Trophoblast cell (in vitro differentiated cells and primary cell): ENCODE data around the gene RBM38.

Source experiments
- DNase-seq, 2 donors: peaks; one replicate each; pipeline ENCODE4 v3.0.0-alpha.2; 2016
- H2AFZ ChIP-seq: 2 replicates; pipeline ENCODE4 v1.6.1; 2013; ENCODE audit warnings: low read length, moderate library complexity, mild to moderate bottlenecking; ENCODE audit not compliant: insufficient read depth, poor library complexity
- H2AK5ac ChIP-seq: 2 replicates; pipeline ENCODE4 v1.6.1; 2013; ENCODE audit warnings: mild to moderate bottlenecking, low read length
- H2BK120ac ChIP-seq: 2 replicates; pipeline ENCODE4 v1.6.1; 2013; ENCODE audit warnings: low read length, mild to moderate bottlenecking, moderate library complexity; ENCODE audit not compliant: insufficient read depth, poor library complexity
- H2BK12ac ChIP-seq: 2 replicates; pipeline ENCODE4 v1.6.1; 2013; ENCODE audit warnings: mild to moderate bottlenecking, low read length, moderate library complexity
- H2BK5ac ChIP-seq: 2 replicates; pipeline ENCODE4 v1.6.1; 2013; ENCODE audit warnings: low read length, low read depth, moderate library complexity, mild to moderate bottlenecking; ENCODE audit not compliant: poor library complexity
- H3K14ac ChIP-seq: 2 replicates; pipeline ENCODE4 v1.6.1; 2013; ENCODE audit warnings: mild to moderate bottlenecking, low read length
- H3K18ac ChIP-seq: 2 replicates; pipeline ENCODE4 v1.6.1; 2013; ENCODE audit warnings: mild to moderate bottlenecking, low read length
- H3K23ac ChIP-seq: 2 replicates; pipeline ENCODE4 v1.6.1; 2013; ENCODE audit warnings: low read length
- H3K27ac ChIP-seq: 2 replicates; pipeline ENCODE4 v1.5.1; 2013; ENCODE audit warnings: low read depth, mild to moderate bottlenecking, inconsistent platforms, low read length, moderate library complexity
- H3K27me3 ChIP-seq: 2 replicates; pipeline ENCODE4 v1.6.1; 2013; ENCODE audit warnings: inconsistent platforms, mild to moderate bottlenecking, low read length, moderate library complexity; ENCODE audit not compliant: insufficient read depth
- H3K36me3 ChIP-seq, 2 experiments: 1 replicate in 1 of 2; 2 replicates in 1 of 2; pipeline ENCODE4 v1.6.1; 2013; ENCODE audit warnings: low read length in 2 of 2, mild to moderate bottlenecking in 2 of 2, moderate library complexity in 1 of 2; ENCODE audit not compliant: insufficient read depth in 2 of 2, control insufficient read depth in 1 of 2
- H3K4ac ChIP-seq: 2 replicates; pipeline ENCODE4 v1.6.1; 2013; ENCODE audit warnings: low read depth, mild to moderate bottlenecking, low read length, moderate library complexity
- H3K4me1 ChIP-seq, 2 experiments: 1 replicate in 1 of 2; 2 replicates in 1 of 2; pipeline ENCODE4 v1.6.1; 2013; ENCODE audit warnings: low read length in 2 of 2, mild to moderate bottlenecking in 2 of 2, moderate library complexity in 1 of 2; ENCODE audit not compliant: insufficient read depth in 2 of 2, control insufficient read depth in 1 of 2
- H3K4me2 ChIP-seq: 2 replicates; pipeline ENCODE4 v1.6.1; 2013; ENCODE audit warnings: inconsistent platforms, mild to moderate bottlenecking, low read length, moderate library complexity
- H3K4me3 ChIP-seq: 2 replicates; pipeline ENCODE4 v1.5.1; 2013; ENCODE audit warnings: mild to moderate bottlenecking, low read depth, low read length, inconsistent platforms
- H3K79me1 ChIP-seq: one replicate; pipeline ENCODE4 v1.6.1; 2013; ENCODE audit warnings: low read length
- H3K79me2 ChIP-seq: 2 replicates; pipeline ENCODE4 v1.6.1; 2013; ENCODE audit warnings: low read length, mild to moderate bottlenecking; ENCODE audit not compliant: control insufficient read depth, insufficient read depth, poor library complexity
- H3K9ac ChIP-seq: 2 replicates; pipeline ENCODE4 v1.6.1; 2013; ENCODE audit warnings: mild to moderate bottlenecking, low read length
- H3K9me3 ChIP-seq: 2 replicates; pipeline ENCODE4 v1.6.1; 2013; ENCODE audit warnings: low read depth, mild to moderate bottlenecking, control low read depth, inconsistent platforms, low read length; ENCODE audit not compliant: insufficient read depth
- H4K12ac ChIP-seq: 2 replicates; pipeline ENCODE4 v1.6.1; 2013; ENCODE audit warnings: low read depth, mild to moderate bottlenecking, low read length, moderate library complexity
- H4K8ac ChIP-seq: 2 replicates; pipeline ENCODE4 v1.6.1; 2013; ENCODE audit warnings: low read depth, mild to moderate bottlenecking, low read length, moderate library complexity
- H4K91ac ChIP-seq: one replicate; pipeline ENCODE4 v1.6.1; 2013; ENCODE audit warnings: low read depth, mild to moderate bottlenecking, low read length, moderate library complexity
- WGBS: extraction: QIAGEN DNeasy Blood & Tissue Kit; methylation state at CpG from one replicate; pipeline ENCODE4 v1.1.7; 2013; ENCODE audit warnings: missing lambda C conversion rate; ENCODE audit not compliant: insufficient read length, insufficient coverage; ENCODE audit errors: extremely low coverage; 5-methylcytosine and 5-hydroxymethylcytosine counted together

RBM38 gene

DNA sequence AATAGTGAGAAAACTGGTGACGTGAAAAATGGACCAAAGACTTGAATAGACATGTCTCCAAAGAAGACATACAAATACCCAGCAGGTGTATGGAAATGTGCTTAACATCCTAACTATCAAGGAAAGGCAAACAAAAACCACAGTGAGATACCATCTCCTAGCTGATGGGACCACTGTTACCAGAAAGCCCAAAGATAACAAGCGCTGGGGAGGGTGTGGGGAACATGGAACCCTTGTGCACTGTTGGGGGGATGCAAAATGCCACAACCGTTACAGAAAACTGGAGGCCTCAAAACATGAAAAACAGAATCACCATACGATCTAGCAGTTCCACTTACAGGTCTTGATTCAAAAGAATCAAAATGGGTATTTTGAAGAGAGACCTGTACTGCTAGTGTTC is 19.8 kb upstream of the RBM38 start:
- no peak overlapping the region for H2AFZ ChIP-seq
- peaks cover 57 to 87% of the 10 kb centered on the region in 2 experiments for H3K36me3 ChIP-seq
- H4K12ac ChIP-seq, result no peak overlapping the region
- no peak overlapping the region for H4K8ac ChIP-seq
- no peak overlapping the region for H3K18ac ChIP-seq
- no peak overlapping the region for H3K23ac ChIP-seq
- H3K4ac ChIP-seq, result no peak overlapping the region
- no peak overlapping the region for H3K4me2 ChIP-seq
- H3K79me1 ChIP-seq, result no peaks in the 10 kb centered on the region
- no peaks in the 10 kb centered on the region for H3K27me3 ChIP-seq
- no peak for DNase-seq
- H3K27ac ChIP-seq, result no peak overlapping the region
- no peak overlapping the region for H3K14ac ChIP-seq
- H2BK120ac ChIP-seq, result no peak overlapping the region
- no peak overlapping the region for H4K91ac ChIP-seq
- H2BK5ac ChIP-seq, result no peak overlapping the region
- H2AK5ac ChIP-seq, result no peak overlapping the region
- no peaks in the 10 kb centered on the region for H3K4me1 ChIP-seq
- H3K79me2 ChIP-seq, result no peaks in the 10 kb centered on the region
- no CpG with 5 or more reads among the region's 4 CpGs for WGBS
- peaks cover 2% of the 10 kb centered on the region for H3K9me3 ChIP-seq
- H3K4me3 ChIP-seq, result no peak overlapping the region
- H3K9ac ChIP-seq, result no peak overlapping the region
- H2BK12ac ChIP-seq, result no peak overlapping the region

DNA sequence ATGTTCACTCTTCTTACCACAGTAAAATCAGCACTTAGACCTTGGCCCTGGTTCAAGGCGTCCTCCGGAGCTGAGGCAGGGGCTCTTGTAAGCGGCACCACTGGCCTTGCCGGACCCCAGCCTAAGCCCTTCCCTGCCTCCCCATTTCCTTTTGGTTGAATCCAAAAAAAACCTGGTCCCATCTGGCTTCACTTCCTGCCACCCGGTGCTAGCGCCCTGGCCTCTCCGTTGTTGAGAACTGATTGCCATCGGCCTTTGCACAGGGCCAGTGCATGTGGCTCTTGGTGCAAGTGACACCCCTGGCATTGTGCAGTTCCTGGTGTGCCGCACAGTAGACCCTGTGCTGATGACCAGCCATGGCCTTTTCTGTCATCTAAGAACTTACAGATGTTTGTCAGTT is 19.0 kb upstream of the RBM38 start:
- WGBS, result no CpG with 5 or more reads among the region's 9 CpGs
- Histone ChIP-seq H3K79me2 (no peaks in the 10 kb centered on the region), H2BK120ac (no peak overlapping the region), H3K4ac (no peak overlapping the region), H3K9me3 (peaks cover 2% of the 10 kb centered on the region), H3K79me1 (no peaks in the 10 kb centered on the region), H2AFZ (no peak overlapping the region), H3K9ac (no peak overlapping the region), H3K4me1 (no peaks in the 10 kb centered on the region), H3K23ac (no peak overlapping the region), H3K4me2 (no peak overlapping the region), H4K91ac (no peak overlapping the region), H3K18ac (no peak overlapping the region), H3K36me3 (peaks cover 58 to 86% of the 10 kb centered on the region in 2 experiments), H3K14ac (no peak overlapping the region), H4K8ac (no peak overlapping the region), H3K27ac (no peak overlapping the region), H3K4me3 (no peak overlapping the region), H3K27me3 (no peaks in the 10 kb centered on the region), H2BK5ac (no peak overlapping the region), H4K12ac (no peak overlapping the region), H2BK12ac (no peak overlapping the region), H2AK5ac (no peak overlapping the region)
- DNase-seq, result no peak

DNA sequence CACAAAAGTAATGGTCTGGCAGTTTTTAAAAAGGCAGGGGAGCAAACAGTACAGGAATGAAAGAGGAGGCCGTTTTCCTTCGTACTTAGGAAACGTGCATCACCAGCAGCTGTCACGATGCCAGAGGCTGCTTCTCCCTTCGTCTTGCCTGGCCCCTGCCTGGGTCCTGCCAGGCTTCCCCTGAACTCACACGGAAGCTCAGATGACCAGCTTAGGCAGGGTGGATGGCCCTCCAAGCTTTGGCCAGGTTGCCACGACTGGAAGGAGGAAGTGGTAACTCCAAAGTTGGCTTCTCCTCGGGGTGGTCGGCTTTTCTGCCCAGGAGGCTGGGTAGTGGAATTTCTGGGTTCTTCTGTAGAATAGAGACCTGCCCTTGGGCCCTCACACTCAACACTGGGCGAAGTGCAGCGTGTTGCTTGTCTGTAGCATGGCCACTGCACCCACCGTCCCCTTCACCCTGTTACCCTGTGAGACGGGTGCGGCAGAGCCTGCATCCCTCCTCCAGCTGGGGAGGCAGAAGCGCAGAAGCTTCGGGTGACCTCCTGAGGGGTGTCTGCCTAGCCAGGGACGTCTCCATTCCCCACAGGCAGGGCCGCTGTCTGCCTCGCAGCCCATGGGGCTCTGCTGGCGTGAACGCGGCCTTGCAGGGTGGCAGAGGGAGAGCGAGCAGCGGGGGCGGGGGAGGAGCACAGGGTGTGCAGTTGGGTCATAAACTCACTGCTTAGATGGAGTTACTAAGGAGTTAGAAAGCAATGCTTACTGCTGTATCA is 18.4 kb upstream of the RBM38 start:
- H3K36me3 ChIP-seq, result peaks cover 57 to 87% of the 10 kb centered on the region in 2 experiments
- no peak overlapping the region for H4K12ac ChIP-seq
- no peak overlapping the region for H2AFZ ChIP-seq
- H3K27ac ChIP-seq, result no peak overlapping the region
- no peak overlapping the region for H2AK5ac ChIP-seq
- H3K9ac ChIP-seq, result no peak overlapping the region
- H4K91ac ChIP-seq, result no peak overlapping the region
- H3K23ac ChIP-seq, result no peak overlapping the region
- no peaks in the 10 kb centered on the region for H3K4me1 ChIP-seq
- no peaks in the 10 kb centered on the region for H3K27me3 ChIP-seq
- no peak overlapping the region for H2BK12ac ChIP-seq
- H3K14ac ChIP-seq, result no peak overlapping the region
- H4K8ac ChIP-seq, result no peak overlapping the region
- H3K79me2 ChIP-seq, result no peaks in the 10 kb centered on the region
- DNase-seq, result no peak
- no CpG with 5 or more reads among the region's 25 CpGs for WGBS
- H3K79me1 ChIP-seq, result no peaks in the 10 kb centered on the region
- H3K9me3 ChIP-seq, result peaks cover 2% of the 10 kb centered on the region
- H3K4me2 ChIP-seq, result no peak overlapping the region
- no peak overlapping the region for H2BK5ac ChIP-seq
- no peak overlapping the region for H2BK120ac ChIP-seq
- no peak overlapping the region for H3K4me3 ChIP-seq
- no peak overlapping the region for H3K18ac ChIP-seq
- no peak overlapping the region for H3K4ac ChIP-seq

DNA sequence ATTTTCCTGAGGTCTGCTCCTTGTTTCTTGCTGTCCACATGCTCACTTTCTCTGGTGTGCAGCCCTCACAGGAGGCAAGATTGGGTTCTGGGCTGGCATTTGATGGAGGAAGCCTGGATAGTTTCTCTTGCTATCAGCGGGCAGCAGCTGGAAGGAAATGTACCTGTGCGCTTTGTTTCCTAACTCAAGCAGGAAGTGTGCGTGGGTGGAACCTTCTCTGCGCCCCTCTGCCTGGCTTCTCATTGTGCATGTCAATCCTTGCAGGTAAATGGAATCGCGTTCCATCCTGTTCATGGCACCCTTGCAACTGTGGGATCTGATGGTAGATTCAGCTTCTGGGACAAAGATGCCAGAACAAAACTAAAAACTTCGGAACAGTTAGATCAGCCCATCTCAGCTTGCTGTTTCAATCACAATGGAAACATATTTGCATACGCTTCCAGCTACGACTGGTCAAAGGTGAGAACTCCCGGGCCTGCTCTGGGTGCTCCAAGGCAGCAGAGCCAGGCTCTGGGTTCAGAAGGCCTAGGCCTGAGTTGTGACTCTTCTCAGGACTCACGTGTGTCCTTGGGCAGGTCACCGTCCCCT is 16.8 kb upstream of the RBM38 start:
- no peak overlapping the region for H3K18ac ChIP-seq

More for the DNA sequence above, 16.8 kb upstream of the RBM38 start:
- Histone ChIP-seq H3K14ac (no peak overlapping the region), H3K4me3 (no peak overlapping the region), H2AK5ac (no peak overlapping the region), H2AFZ (no peak overlapping the region), H2BK12ac (no peak overlapping the region), H3K23ac (no peak overlapping the region), H4K12ac (no peak overlapping the region), H3K9me3 (peaks cover 2% of the 10 kb centered on the region), H4K8ac (no peak overlapping the region), H4K91ac (no peak overlapping the region), H3K9ac (no peak overlapping the region), H3K79me2 (no peaks in the 10 kb centered on the region), H2BK120ac (no peak overlapping the region), H2BK5ac (no peak overlapping the region), H3K79me1 (no peaks in the 10 kb centered on the region), H3K4me2 (no peak overlapping the region), H3K4ac (no peak overlapping the region), H3K36me3 (peaks cover 62 to 83% of the 10 kb centered on the region in 2 experiments), H3K27me3 (no peaks in the 10 kb centered on the region), H3K27ac (no peak overlapping the region), H3K4me1 (no peaks in the 10 kb centered on the region)
- WGBS, result no CpG with 5 or more reads among the region's 12 CpGs
- DNase-seq, result no peak
